NCI-H1694 (cell line): ENCODE measurements around the gene ODAD4.
"Not testable (repeated sequence)": the region's sequence is repeated elsewhere in the genome, so short reads cannot be mapped to it uniquely, and the experiment has no call there.

Experiments used
- DNase-seq: peaks from one replicate; lab custom pipeline; 2025; lab: John Stamatoyannopoulos, UW

Gene ODAD4

DNA sequence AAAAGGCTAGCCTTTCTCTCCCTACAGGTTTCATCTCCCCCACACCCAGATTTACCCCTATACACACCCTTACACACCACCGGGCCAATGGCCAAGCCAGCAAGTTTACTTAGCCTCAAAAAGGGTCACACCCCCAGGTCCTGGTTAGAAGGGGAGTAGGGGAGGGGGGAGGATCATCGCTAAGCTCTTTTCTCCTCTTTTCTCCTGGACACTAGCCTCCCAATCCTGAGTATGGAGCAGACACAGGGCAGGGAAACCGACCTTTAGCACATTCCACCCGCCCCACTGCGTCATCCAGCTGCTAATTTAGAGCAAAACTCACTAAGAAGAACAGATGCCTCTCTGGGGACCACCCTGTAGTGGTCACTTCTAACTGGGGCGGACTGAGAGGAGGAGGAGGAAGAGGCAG is 16.1 kb upstream of the ODAD4 start:
- no peak for DNase-seq

DNA sequence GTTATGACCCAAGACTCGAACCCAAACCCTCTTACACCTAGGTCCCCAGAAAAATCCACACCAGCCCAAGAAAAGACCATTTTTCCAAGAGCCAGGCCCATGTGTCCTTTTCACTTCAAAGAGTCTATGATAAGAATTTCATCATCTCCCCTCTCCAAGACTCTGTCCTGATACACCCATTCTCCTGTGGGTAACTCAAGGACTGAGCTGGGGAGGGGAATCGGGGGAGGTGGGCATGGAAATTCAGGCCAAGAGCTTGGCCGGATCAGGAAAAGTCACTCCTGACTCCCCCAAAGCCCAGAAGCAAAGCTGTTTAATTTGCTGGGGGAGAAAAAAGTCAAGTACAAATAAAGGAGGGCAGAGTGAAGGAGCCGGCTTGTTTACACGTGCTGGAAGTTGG is 15.4 kb upstream of the ODAD4 start:
- DNase-seq = no peak

DNA sequence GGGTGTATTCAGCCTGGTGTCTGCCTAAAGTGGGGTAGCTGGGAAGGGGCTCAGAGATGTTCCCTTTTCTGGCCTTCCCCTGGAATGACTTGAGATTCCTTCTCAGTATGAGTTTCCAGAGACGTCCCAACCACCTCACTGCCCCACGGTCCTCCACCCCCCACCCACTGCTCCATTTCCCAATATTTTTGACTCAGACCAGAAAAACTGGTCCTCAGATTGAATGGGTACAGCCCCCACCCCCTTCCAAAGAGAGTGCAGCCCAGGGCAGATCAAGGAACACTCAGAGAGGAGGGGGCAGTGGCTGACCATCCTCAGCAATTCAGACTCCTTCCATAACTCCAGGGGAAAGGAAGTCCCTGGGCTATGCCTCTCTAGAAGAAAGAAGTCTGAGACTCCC is 14.9 kb upstream of the ODAD4 start:
- no peak for DNase-seq

DNA sequence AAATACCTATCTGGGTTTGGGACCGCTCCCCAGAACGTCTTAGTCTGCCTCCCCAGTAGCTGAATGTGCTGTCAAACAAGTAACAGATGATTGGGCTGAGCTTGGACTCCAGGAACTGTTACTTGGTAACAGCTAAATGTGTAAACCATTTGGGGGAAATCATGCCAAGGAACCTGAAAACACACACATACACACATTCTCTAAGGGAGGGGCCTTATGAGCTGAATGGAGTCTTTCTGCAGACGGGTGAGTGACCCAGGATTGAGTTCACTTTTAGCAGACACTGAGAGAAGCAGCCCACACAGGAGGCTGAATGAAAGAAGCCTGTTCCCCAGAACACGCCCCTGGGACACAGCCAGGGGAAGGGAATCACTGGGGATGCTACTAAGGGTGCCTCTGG is 13.2 kb upstream of the ODAD4 start:
- no peak for DNase-seq

DNA sequence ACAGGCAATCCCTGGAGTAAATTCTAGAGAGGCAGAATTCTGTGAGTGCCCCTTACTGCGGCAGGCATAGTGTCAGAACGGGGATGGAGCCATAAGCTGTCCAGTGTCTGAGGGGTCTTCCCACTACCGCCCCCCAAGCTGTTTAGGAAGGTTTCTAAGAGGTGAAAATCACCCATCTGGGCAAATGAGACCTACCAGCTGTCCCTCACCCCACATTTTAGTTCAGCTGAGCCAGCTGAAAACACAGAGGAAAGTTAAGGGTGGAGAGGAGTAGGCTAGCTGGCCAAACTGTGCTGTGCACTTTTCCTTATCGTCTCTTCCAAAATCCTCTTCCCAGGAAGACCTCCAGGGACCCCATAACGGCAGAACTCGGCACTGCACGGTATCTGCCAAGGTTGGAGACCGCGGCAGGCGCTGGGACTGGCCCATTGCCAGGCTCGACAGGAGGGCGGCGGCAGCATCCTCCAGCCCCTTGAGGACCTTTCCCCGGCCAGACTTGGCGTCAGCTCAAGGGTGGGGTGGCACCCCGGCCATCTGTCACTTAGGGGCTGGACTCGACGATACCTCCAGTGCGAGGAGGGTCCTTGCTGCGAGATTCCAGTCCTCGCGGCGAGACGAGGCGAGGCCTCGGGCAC is 12.6 kb upstream of the ODAD4 start:
- peak; percentile 60 for DNase-seq

DNA sequence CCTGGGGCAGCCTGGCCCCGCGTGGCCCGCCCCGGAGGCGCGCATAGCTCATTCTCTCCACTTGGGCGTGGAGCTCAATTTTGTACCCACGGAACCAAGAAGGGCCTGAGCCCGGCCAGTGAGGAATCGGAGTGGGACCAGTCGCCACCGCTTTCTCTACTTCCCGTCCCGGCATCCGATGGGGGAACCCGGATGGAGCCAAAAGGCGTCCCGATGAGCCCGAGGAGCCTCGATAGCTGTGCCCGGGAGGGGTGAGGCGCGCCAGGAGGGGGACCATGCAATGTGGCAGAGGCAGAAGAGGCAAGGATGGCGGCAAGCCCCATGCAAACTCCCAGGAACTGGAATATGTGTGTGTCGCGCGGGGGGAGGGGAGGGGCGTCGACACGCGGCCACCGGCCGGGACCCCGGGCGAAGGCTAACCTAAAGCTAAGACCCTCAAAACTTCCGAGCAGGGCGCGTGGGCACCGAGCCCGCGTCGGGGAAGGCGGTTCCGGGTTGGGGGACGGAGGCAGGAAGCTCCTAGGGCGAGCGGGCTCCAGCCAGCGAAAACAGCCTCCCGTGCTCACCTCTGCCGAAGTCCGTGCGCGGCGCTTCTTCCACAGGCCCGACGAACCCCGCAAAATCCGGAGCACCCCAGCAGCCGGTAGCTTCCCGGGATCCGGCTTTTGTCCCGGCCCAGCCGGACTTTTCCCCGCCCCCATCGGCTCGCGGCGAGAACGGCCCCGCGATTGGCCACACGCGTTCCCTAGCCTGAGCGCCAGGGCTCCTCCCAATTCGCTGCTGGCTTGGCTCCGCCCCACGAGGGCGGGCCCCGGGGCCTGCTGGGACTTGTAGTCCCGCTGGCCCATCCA is 11.9 kb upstream of the ODAD4 start, which contains the start of gene ACLY:
Gene ACLY, minus strand, starts transcription at position 638 of the 851 bp plus-strand sequence. CDS start 5,078 bp downstream, outside the sequence.
- peak; percentile 97 for DNase-seq

DNA sequence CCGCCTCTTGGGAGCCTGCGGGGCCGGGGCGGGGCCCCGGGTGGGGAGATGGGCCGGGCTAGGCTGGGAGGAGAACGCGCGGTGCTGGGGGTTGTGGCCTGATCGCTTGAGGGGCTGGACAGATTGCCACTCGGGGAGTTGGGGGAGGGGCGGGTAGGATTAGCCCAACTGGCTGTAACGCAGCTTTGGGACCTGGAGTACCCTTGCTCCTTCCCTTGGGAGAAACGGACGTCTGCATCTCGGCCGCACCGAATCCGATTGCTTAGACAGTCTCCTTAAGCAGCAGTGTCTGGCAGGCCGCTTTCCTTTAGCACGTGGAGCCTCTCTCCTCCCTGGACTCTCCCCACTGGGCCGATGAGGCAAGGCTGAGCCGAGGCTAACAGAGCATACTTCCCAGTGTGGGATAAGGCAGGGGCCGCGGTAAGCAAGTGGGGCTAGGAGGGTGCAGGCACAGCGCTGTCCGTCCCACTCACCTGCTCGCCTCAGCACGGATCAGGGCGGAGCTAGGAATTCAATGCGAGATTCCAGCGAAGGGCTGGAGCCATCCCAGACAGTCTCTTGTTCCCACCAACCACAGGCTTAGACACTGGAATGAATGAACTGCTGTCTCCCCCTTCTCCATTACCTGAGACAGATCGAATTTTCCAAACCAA is 11.1 kb upstream of the ODAD4 start:
- peak; percentile 28 for DNase-seq

DNA sequence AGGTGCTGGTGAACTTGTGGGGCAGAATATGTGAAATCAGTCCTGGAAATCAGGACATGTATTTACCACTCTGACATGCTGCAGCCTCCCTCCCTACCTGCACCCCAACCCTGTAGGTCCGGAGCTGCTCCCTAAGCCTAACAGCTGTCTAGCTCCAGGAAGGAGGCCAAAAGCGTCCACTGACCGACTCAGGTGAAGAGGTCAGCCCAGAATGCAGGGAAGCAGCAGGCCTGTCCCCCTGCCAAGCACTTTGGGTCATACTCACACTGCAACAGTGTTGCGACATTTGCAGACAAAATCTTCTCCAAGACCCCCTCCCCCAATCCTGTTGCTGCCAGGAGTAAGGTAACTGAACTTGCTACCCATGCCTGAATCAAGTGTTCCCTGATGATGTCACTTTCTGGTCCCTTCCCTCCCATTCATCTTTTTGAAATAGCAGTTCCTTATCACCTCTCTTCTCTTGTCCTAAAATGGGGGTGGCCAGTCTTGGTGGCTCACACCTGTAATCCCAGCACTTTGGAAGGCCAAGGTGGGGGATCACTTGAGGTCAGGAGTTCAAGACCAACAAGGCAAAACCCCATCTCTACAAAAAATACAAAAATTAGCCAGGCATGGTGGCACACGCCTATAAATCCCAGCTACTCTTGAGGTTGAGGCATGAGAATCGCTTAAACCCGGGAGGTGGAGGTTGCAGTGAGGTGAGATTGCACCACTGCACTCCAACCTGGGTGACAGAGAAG is 10.4 kb upstream of the ODAD4 start:
- no peak for DNase-seq

DNA sequence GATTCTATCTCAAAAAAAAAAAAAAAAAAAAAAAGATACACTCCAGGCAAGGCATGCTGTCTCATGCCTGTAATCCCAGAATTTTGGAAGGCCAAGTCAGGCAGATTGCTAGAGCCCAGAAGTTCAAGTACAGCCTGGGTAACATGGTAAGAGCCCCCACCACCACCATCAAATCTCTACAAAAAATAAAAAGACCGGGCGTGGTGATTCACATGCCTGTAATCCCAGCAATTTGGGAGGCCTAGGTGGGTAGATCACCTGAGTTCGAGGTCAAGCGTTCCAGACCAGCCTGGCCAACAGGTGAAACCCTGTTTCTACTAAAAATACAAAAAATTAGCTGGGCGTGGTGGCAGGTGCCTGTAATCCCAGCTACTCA is 9.8 kb upstream of the ODAD4 start:
- no peak for DNase-seq

DNA sequence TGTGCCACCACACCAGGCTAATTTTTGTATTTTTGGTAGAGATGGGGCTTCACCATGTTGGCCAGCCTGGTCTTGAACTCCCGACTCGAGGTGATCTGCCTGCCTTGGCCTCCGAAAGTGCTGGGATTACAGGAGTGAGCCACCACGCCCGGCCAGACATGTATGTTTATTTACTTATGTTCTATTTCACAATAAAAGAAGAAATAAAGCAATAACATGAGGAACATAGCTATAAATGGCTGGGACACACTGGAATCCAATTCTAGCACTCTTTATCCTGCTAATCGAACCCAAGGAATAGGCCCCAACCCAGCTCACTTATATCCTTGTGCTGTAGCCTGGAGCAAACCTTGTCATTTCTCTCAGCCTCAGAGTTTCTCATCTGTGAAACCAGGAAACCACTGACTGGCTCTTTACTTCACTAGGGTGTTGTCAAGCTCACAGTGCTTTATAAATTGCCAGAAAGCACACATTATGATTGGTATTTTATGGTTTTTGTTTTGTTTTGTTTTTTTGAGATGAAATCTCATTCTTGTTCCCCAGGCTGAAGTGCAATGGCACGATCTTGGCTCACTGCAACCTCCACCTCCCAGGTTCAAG is 4.3 kb upstream of the ODAD4 start:
- DNase-seq = no peak

DNA sequence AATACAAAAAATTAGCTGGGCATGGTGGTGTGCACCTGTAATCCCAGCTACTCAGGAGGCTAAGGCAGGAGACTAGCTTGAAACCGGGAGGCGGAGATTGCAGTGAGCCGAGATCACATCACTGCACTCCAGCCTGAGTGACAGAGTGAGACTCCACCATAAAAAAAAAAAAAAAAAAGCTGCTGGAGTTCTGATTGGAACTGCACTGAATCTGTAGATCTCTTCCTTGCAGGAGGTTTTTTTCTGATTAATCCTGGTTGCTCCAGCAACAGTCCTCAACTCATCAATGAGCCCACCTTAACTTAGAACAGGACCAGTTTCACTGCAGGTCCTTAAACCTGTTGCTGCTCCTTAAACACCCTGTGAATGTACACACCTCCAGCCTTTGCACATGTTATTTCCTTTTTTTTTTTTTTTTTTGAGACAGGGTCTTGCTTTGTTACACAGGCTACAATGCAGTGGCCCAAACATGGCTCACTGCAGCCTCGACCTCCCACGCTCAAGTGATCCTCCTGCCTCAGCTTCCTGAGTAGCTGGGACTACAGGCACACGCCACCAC is 1.6 kb upstream of the ODAD4 start:
- DNase-seq = no peak

DNA sequence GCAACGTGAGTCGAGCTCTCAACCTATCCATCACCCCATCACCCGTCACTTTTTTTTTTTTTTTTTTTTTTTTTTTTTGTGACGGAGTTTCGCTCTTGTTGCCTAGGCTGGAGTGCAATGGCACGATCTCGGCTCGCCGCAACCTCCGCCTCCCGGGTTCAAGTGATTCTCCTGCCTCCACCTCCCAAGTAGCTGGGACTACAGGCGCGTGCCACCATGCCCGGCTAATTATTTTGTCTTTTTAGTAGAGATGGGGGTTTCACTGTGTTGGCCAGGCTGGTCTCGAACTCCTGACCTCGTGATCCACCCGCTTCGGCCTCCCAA is 378 bp downstream of the ODAD4 start:
- DNase-seq = not testable (repeated sequence)

DNA sequence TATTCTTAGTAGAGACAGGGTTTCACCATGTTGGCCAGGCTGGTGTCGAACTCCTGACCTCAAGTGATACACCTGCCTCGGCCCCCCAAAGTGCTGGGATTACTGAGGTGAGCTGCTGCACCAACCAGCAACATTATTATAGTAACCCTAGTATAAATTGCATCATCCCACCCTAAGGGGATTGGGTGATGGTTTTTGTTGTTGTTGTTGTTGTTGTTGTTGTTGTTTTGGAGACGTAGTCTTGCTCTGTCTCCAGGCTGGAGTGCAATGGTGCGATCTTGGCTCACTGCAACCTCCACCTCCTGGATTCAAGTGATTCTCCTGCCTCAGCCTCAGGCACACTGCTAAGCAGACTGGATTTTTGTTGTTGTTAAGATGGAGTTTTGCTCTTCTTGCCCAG is 1.3 kb downstream of the ODAD4 start:
- not testable (repeated sequence) for DNase-seq

DNA sequence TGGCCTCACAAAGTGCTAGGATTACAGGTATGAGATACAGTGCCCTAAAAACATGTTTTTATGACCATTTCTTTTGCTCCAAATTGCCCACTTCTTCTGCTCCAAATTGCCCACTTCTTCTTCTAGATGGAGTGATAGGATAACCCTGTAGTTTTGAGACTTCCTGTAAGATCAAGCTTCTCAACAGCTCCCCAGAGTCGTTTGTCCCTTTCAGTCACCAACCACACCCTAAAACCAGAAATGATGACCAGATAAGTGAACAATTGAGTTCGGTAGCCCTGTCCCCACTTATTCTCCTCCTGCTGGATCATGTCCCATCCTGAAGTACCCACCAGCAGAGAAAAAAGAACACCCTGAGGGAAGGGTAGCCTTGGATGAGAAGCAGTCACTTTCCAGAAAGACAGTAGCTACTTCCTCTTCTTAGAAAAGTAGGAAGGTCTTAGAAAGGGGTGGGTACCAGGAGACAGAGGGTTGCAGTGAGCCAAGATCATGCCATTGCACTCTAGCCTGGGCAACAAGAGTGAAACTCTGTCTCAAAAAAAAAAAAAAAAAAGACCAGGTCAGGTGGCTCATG is 2.5 kb downstream of the ODAD4 start:
- DNase-seq = no peak

DNA sequence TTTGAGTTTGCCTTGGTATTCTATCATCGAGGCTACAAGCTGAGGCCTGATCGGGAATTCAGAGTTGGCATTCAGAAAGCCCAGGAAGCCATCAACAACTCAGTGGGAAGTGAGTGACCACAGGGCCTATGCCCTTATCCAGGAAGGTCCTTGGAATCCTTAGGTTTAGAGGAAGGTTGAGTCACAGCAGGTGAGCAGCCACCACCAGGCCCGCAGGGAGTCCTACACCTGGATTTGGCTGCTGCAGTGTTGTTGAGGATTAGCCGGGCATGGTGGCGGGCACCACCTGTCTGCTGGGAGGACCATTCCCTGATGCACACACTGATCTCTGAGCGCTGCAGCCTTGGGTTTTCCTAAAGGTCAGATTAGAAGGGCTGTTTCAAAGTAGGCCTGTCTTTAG is 5.2 kb downstream of the ODAD4 start:
- no peak for DNase-seq

DNA sequence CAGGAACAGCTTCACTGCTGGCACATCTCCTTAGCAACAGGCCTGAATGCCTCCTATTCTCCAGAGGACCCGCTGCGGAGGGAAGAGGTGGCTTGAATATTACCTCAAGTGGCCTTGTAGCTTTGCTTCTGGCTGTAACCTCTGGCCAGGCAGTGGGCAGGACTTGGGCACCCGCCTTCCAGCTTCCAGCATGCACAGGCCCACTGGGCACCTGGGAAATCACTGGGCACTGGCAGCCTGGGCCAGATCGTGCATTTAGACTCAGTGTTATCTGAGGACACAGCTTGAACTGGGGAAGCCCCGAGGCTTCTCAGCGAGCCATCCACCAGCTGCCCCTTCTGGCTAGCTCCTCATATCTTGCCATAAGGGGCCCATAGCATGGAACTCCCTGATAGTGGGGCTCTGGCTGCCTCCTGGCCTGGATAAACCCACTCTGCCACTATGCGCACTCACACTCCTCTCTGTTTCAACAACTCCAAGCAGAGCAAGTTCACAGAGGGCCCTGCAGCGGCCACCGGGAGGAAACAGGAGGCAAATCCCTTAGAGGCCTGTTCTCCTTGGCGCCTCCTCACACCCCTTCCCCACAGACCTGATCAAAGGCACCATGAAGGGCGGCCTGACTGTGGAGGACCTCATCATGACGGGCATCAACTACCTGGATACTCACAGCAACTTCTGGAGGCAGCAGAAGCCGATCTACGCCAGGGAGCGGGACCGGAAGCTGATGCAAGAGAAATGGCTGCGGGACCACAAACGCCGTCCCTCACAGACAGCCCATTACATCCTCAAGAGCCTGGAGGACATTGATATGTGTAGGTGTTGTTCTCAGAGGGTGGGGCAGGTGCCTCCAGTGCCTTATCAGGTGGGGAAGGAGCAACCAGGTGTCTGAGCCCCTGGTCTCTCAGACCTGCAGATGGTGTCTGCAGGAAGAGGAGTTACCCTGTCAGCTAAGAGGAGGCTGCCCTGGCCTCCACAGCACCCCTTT is 7.8 kb downstream of the ODAD4 start:
- DNase-seq = peak; percentile 8

DNA sequence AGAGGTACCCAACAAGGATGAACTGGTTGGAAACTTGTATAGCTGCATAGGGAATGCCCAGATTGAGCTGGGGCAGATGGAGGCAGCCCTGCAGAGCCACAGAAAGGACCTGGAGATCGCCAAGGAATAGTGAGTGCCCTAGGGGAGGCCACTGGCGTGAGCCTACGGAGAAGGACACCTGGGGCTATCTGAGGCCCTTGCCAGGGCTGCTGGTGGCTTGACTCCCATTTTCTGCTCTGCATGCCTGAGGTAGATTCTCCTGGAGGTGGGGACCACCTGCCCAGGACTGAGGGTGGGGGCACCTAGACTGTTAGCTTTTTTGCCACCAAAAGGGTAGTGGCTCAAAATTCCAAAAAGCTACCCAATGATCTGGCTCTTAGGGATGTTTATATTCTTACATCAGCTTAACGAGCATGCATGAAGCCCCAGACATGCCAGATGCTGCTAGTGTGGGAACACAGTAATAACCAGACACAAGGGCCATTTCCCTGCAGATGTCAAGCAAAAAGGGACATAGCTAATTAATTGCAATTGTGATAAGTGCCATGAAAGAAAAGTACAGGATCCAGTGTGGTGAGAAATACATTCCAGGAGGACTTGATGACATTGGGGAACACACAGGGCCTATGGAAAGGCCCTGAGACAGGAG is 8.8 kb downstream of the ODAD4 start:
- DNase-seq = peak; percentile 75

DNA sequence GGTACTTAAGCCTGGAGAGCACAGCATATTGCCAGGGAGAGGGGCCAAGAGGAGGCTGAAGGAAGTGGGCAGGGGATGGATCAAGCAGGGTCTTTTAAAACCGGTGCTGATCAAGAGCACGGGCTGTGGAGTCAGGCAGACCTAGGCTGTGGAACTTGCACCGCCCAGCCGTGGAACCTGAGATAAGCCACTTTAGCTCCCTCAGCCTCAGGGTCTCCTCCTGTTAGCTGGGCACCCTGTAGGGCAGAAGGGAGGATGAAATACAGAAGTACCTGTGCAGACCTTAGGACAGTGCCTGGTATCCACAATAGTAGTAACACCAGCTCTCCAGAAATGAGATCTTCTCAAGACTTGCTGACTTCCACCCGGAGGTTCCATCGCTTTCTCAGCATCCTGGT is 9.3 kb downstream of the ODAD4 start:
- no peak for DNase-seq

DNA sequence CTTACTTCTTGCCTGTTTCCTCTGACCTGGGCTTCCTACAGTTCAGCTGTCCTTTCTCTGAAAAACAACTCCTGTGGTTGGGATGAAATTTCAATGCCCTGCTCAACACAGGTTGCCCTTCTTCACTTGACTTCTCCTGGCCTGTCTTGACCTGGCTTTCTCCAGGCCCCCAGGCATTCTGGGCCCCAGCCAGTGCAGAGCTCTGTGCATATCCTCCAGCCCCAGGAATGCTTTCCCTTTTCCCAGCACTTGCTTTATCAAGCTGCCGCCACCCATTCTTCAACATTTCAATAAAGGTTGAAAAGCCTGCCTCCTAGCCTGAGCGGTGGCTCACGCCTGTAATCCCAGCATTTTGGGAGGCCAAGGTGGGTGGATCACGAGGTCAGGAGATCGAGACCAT is 10.8 kb downstream of the ODAD4 start:
- no peak for DNase-seq
